GM19099 (cell line): Measurements from ENCODE around the gene KPNA6.

Source experiments
- POLR2A ChIP-seq: IDR thresholded peaks from 3 replicates; pipeline ENCODE4 v1.6.1; 2011; ENCODE audit warnings: low read depth; ENCODE audit not compliant: insufficient read length; ENCODE audit errors: extremely low read depth

The KPNA6 gene

GRCh38 chr1:32094746-32095521 is 12.9 kb upstream of the KPNA6 start:
- no peak for TF ChIP-seq POLR2A

DNA sequence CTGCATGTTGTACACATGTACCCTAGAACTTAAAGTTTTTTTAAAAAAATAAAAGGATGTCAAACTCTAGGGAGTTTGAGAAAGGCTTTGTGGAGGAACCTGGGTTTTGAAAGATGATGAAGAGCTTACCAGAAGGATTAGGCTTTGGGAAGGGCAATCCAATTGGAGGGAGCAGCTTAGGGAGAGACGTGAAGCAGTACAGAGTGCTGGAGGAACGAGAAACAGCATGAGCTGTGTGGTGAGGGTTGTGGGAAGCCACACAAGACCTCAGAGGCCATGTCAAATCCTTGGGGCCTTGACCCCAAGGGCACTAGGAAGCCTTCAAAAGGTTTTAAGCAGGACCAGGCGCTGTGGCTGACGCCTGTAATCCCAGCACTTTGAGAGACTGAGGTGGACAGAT is 8.4 kb upstream of the KPNA6 start:
- no peak for TF ChIP-seq POLR2A

- no peak for TF ChIP-seq POLR2A
Measured at GRCh38 chr1:32100359-32100758, 7.5 kb upstream of the KPNA6 start.

DNA sequence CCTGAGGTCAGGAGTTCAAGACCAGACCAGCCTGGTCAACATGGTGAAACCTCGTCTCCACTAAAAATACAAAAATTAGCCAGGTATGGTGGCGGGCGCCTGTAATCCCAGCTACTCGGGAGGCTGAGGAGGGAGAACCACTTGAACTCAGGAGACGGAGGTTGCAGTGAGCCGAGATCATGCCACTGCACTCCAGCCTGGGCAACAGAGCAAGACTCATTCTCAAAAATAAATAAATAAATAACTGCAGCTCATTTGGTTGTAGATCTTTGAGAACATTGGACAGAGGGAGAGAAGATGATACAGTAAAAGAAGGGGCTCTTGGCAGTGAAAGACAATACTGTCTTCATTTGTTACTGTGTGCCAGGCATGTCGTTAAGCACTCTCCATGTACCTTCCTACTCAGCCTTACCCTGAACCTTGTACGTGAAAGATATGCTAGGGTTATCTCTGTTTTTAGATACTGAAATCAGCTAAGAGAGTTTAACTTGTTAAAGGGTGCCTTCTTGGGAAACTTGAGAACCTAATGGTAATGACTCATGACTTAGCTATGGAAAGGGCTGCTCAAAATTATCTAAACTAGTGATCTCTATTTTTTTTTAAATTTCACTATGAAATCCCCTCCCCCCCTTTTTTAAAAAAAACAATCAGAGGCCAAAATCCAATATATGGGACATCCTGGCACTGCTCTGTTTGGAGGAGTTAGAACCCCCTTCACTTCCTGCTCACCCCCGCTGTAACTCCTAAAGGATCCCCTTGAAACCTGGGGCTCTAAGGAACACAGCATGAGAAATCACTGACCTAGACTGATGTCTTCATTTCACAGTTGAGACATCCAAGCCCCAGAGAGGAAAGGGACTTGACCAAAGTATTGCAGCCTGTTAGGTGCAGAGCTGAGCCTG is 6.8 kb upstream of the KPNA6 start:
- no peak for TF ChIP-seq POLR2A

DNA sequence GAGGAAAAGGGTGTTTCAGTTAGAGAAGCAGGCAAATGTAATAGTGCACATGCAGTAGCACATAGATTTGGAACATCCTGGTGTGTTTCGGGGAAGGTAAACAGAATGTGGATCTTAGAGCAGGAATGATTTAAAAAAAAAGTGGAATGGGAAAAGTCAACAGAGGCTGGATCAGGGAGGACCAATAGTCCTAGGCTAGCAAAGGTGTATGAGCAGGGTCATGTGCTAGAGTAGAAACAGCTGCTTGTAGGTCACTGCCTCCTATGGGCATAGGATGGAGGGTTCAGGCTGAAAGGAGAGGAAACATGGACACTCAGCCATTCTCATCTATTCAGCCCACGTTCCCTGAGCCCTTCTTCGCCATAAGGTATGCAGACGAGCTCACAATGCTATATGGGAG is 3.7 kb upstream of the KPNA6 start:
- no peak for TF ChIP-seq POLR2A

GRCh38 chr1:32105338-32105737 is 2.5 kb upstream of the KPNA6 start:
- TF ChIP-seq POLR2A, result no peak

DNA sequence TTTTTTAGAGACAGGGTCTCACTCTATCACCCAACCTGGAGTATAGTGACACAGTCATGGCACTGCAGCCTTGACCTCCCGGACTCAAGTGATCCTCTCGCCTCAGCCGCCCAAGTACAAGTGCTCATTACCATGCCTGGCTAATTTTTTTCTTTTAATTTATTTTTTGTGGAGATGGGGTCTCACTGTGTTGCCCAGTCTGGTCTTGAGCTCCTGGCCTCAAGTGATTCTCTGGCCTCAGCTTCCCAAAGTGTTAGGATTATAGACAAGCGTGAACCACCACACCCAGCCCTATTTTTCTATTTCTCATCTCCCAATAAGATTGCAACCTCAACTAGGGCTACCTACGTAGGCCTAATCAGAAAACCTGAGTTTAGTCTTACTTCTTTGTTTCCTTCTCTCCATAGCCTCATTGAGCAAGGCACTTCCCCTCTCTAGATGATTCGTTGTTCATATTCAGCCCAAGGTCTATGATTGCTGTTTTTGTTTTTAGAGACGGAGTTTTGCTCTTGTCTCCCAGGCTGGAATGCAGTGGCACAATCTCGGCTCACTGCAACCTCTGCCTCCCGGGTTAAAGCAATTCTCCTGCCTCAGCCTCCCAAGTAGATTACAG is 1.1 kb upstream of the KPNA6 start:
- TF ChIP-seq POLR2A, result no peak

DNA sequence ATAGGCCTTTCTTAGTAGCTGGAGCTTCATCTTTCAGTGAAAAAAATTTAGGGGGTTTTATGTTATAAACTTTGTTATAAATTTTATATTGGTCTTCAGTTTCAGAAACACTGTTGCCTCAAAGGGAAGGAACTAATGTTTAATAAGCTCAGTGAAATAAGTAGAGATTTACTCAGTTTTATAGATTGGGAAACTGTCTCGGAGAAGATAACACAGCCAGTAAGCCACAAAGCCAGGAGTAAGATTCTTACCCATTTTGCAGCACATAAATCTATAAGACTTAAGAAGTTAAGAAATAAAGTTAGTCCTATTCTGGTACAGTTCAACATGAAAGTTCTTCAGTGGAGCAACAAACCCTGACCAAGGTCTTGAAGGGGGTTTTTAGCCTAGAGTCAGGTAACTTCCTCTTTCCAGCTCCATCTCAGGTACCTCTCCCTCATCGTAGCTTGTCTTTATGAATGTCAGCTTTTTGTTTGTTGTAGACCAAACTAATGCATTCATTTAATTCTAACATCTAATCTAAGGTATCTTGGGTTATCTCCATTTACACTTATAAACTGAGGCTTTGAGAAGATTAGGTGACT is 3.3 kb downstream of the KPNA6 start:
- TF ChIP-seq POLR2A, result no peak

DNA sequence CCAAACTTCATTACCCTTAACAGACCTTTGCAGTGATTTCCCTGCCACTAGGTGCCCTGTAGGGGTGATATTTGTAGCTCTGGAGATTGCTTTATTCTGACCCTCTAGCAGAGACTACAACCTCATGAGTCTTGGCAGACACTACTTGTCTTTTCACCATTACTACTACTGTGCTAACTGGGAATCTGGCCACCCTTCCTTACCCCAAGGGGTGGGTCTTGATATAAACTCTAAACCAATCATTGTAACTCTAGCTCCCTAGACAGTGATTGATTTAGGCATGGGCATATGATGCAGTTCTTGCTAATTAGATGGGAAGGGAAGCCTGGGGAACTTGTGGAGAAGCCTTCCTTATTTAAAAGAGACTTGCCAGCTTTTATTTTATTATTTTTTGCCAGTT is 3.9 kb downstream of the KPNA6 start:
- no peak for TF ChIP-seq POLR2A

GRCh38 chr1:32112806-32113375 is 5.0 kb downstream of the KPNA6 start:
- TF ChIP-seq POLR2A, result no peak

- TF ChIP-seq POLR2A, result no peak
Measured at GRCh38 chr1:32114420-32114819, 6.6 kb downstream of the KPNA6 start.

DNA sequence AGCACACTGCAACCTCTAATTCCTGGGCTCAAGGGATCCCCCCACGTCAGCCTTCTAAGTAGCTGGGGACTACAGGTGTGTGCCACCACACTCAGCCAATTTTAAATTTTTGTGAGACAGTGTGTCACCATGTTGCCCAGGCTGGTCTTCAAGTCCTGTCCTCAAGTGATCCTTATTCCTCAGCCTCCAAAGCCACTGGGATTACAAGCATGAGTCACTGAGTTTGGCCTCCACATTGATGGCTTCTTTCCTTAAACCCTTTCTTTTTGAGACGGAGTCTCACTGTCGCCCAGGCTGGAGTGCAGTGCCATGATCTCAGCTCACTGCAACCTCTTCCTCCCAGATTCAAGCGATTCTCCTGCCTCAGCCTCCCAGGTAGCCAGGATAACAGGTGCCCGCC is 7.6 kb downstream of the KPNA6 start:
- TF ChIP-seq POLR2A, result no peak

DNA sequence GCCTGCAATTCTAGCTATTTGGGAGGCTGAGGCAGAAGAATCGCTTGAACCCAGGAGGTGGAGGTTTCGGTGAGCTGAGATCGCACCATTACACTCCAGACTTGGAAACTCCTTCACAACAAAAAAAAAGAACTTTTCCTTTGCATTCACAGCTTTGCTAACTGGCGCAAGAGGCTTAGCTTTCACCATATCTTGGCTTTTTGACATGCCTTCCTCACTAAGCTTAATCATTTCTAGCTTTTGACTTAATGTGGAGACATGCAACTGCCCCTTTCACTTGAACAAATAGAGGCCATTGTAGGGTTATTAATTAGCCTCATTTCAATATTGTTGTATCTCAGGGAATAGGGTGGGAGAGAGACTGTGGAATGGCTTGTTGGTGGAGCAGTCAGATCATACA is 8.7 kb downstream of the KPNA6 start:
- no peak for TF ChIP-seq POLR2A

DNA sequence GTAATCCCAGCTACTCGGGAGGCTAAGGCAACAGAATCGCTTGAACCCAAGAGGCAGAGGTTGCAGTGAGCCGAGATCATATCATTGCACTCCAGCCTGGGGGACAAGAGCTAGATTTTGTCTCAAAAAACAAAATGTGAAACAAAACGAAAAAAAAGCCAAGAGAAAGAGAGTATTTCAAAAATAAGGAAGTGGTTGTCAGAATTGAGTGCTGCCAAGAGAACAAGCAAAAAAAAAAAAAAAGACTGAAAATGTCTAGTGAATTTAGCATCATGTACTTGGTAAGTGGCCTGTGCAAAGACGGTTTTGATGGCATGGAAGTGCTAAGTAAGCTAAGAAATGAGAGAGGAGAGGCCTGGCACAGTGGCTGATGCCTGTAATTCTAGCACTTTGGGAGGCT is 14.3 kb downstream of the KPNA6 start:
- no peak for TF ChIP-seq POLR2A

DNA sequence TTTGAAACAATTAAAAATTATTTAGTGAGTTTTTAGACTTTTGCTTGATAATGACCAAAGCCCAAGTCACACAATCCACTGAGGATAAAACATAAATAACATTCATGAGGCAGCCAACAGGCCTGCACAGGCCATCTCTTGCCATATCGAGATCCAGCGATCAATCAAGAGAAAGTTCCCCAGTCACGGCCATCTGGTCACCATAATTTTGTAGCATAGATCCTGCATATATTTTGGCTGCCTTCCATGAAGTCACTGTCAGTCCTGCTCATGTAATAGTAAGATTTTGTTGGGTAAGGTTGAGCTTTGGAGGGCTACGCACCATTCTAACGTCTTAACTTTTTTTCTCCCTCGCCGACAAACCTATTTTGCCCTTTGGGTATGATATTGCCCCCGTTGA is 17.5 kb downstream of the KPNA6 start:
- TF ChIP-seq POLR2A, result no peak
